ENCODE results near the gene RBMS3.

The RBMS3 gene

GRCh38 chr3:29852767-29853166 is 571.9 kb downstream of the RBMS3 start:
- no peak for DNase-seq

- DNase-seq, result no peak
These were observed 573.0 kb downstream of the RBMS3 start for GRCh38 chr3:29853841-29854397.

- DNase-seq, result no peak
These were observed 574.0 kb downstream of the RBMS3 start for GRCh38 chr3:29854821-29855220.

- no peak for DNase-seq
These were observed 578.9 kb downstream of the RBMS3 start for GRCh38 chr3:29859726-29860270.

- DNase-seq, result no peak
These were observed 583.9 kb downstream of the RBMS3 start for GRCh38 chr3:29864809-29865208.

- no peak for DNase-seq
These were observed 587.8 kb downstream of the RBMS3 start for GRCh38 chr3:29868543-29869101.

- DNase-seq, result no peak
These were observed 589.3 kb downstream of the RBMS3 start for GRCh38 chr3:29870136-29870535.

- no peak for DNase-seq
These were observed 590.2 kb downstream of the RBMS3 start for GRCh38 chr3:29871087-29871486.

- no peak for DNase-seq
These were observed 599.9 kb downstream of the RBMS3 start for GRCh38 chr3:29880809-29881208.

GRCh38 chr3:29887451-29887850 is 606.6 kb downstream of the RBMS3 start:
- DNase-seq, result no peak

- no peak for DNase-seq
These were observed 608.3 kb downstream of the RBMS3 start for GRCh38 chr3:29889215-29889614.

- DNase-seq, result no peak
These were observed 609.9 kb downstream of the RBMS3 start for GRCh38 chr3:29890801-29891200.

- no peak for DNase-seq
These were observed 612.2 kb downstream of the RBMS3 start for GRCh38 chr3:29892976-29893554.

GRCh38 chr3:29896856-29897255 is 616.0 kb downstream of the RBMS3 start:
- no peak for DNase-seq

GRCh38 chr3:29898171-29898965 is 617.5 kb downstream of the RBMS3 start:
- DNase-seq, result no peak

- no peak for DNase-seq
These were observed 618.1 kb downstream of the RBMS3 start for GRCh38 chr3:29899021-29899420.

GRCh38 chr3:29901097-29901496 is 620.2 kb downstream of the RBMS3 start:
- no peak for DNase-seq

- DNase-seq, result no peak
These were observed 622.7 kb downstream of the RBMS3 start for GRCh38 chr3:29903600-29903999.

GRCh38 chr3:29906906-29907305 is 626.0 kb downstream of the RBMS3 start:
- no peak for DNase-seq

- DNase-seq, result no peak
These were observed 631.9 kb downstream of the RBMS3 start for GRCh38 chr3:29912600-29913288.

GRCh38 chr3:29914861-29915524 is 634.1 kb downstream of the RBMS3 start:
- DNase-seq, result no peak

GRCh38 chr3:29919571-29919970 is 638.7 kb downstream of the RBMS3 start:
- DNase-seq, result no peak

Data from NCI-H1436 treated with DMSO at 0.1 percent for 48 hours (cell line).